Kidney (tissue), 14 donors: ENCODE measurements around the gene RALY. TPM values are rescaled to one million over a fixed set of nuclear protein-coding genes. Genes with fewer than 3 reads are reported as not detected.
A peak's percentile ranks its signal among the peaks of the same experiment; 100 is the strongest.

ENCODE experiments used
- DNase-seq, 5 donors: peaks; one replicate each; pipeline ENCODE4 v3.0.0-alpha.2; 2013 to 2020
- FAIRE-seq: peaks from 2 replicates; lab custom pipeline; 2012; peaks lifted over from hg19 to GRCh38; lab: Jason Lieb, UNC
- H3K27ac ChIP-seq, 2 donors: one replicate each; pipeline ENCODE4 v1.7.0; 2013; ENCODE audit warnings: low read depth in 2 of 2, low read length in 2 of 2, inconsistent platforms in 1 of 2
- H3K27me3 ChIP-seq: one replicate; pipeline ENCODE4 v1.7.1; 2013; ENCODE audit warnings: low read length, inconsistent platforms; ENCODE audit not compliant: control insufficient read depth, insufficient read depth
- H3K36me3 ChIP-seq, 3 donors: one replicate each; pipeline versions ENCODE4 v1.7.0 to v1.7.1; 2013; ENCODE audit warnings: low read length in 3 of 3, control low read depth in 1 of 3, inconsistent platforms in 1 of 3; ENCODE audit not compliant: insufficient read depth in 3 of 3, control insufficient read depth in 2 of 3
- H3K4me1 ChIP-seq, 3 donors: one replicate each; pipeline versions ENCODE4 v1.7.0 to v1.7.1; 2013; ENCODE audit warnings: low read length in 3 of 3, inconsistent platforms in 1 of 3, low read depth in 1 of 3; ENCODE audit not compliant: control insufficient read depth in 2 of 3, insufficient read depth in 2 of 3
- H3K4me3 ChIP-seq, 3 donors: one replicate each; pipeline versions ENCODE4 v1.7.0 to v1.8.1; 2013; ENCODE audit warnings: low read length in 3 of 3, control low read depth in 1 of 3, inconsistent platforms in 1 of 3
- H3K9ac ChIP-seq, 3 donors: one replicate each; pipeline versions ENCODE4 v1.7.0 to v1.7.1; 2013; ENCODE audit warnings: low read length in 3 of 3, control low read depth in 1 of 3, inconsistent platforms in 1 of 3
- H3K9me3 ChIP-seq, 3 donors: one replicate each; pipeline versions ENCODE4 v1.7.0 to v1.7.1; 2013; ENCODE audit warnings: low read length in 3 of 3, control low read depth in 1 of 3, inconsistent platforms in 1 of 3; ENCODE audit not compliant: control insufficient read depth in 2 of 3, insufficient read depth in 1 of 3
- intact Hi-C: fragments of 100-400 bp; cut with DNase I; formaldehyde crosslinking; loops from one replicate; pipeline ENCODE4 v1.11.1; 2022
- polyA plus RNA-seq: library from polyadenylated mRNA; stranded (reverse); fragments of 350-450 nt; fragmentation: Illumina TruSeq; extraction: RNeasy Lipid Tissue Mini Kit (QIAGEN cat#74804); gene quantifications from one replicate; pipeline ENCODE4 v1.2.3, GENCODE V29; 2014; ENCODE audit warnings: low read depth, low replicate concordance; ENCODE audit not compliant: insufficient read depth
- total RNA-seq: library from RNA; stranded (reverse); fragmentation: NEBNext Ultra II Directional; extraction: Animal tissue kit (Norgen Biotek cat#: 25700); gene quantifications from one replicate; pipeline ENCODE4 v1.2.1, GENCODE V29; 2021
- TF ChIP-seq, protein P1 (sequence below): IDR thresholded peaks from 3 replicates; pipeline ENCODE4 v1.5.1; 2012; ENCODE audit warnings: mild to moderate bottlenecking, moderate library complexity, borderline replicate concordance; ENCODE audit not compliant: insufficient read depth; ENCODE audit errors: extremely low read depth
- donor health status: control.
- donor health status: control.
- donor health status: control.
- donor health status: control.
- donor health status: control.
- donor health status: DM: yes; HTN: yes; CAD: no.
- donor health status: Normal renal cell carcinoma (clear cell type).

Gene RALY
- total and polyA plus RNA-seq, 2 donors from 2014 or later = 119 to 138 TPM

GRCh38 chr20:34089175-34089479 lies 95.4 kb downstream of the RALY start:
- TF ChIP-seq, protein P1, sequence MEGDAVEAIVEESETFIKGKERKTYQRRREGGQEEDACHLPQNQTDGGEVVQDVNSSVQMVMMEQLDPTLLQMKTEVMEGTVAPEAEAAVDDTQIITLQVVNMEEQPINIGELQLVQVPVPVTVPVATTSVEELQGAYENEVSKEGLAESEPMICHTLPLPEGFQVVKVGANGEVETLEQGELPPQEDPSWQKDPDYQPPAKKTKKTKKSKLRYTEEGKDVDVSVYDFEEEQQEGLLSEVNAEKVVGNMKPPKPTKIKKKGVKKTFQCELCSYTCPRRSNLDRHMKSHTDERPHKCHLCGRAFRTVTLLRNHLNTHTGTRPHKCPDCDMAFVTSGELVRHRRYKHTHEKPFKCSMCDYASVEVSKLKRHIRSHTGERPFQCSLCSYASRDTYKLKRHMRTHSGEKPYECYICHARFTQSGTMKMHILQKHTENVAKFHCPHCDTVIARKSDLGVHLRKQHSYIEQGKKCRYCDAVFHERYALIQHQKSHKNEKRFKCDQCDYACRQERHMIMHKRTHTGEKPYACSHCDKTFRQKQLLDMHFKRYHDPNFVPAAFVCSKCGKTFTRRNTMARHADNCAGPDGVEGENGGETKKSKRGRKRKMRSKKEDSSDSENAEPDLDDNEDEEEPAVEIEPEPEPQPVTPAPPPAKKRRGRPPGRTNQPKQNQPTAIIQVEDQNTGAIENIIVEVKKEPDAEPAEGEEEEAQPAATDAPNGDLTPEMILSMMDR = no peak
- Histone ChIP-seq H3K9me3 (no peaks in the 10 kb centered on the region), H3K27ac (no peak overlapping the region), H3K27me3 (no peaks in the 10 kb centered on the region), H3K4me1 (peaks cover 0 to 4% (median 0%) of the 10 kb centered on the region in 3 donors), H3K36me3 (peaks cover 5 to 48% (median 38%) of the 10 kb centered on the region in 3 donors), H3K9ac (no peak overlapping the region), H3K4me3 (no peak overlapping the region)
- DNase-seq = no peak
- FAIRE-seq = no peak
- intact Hi-C loops = no loop called here

DNA sequence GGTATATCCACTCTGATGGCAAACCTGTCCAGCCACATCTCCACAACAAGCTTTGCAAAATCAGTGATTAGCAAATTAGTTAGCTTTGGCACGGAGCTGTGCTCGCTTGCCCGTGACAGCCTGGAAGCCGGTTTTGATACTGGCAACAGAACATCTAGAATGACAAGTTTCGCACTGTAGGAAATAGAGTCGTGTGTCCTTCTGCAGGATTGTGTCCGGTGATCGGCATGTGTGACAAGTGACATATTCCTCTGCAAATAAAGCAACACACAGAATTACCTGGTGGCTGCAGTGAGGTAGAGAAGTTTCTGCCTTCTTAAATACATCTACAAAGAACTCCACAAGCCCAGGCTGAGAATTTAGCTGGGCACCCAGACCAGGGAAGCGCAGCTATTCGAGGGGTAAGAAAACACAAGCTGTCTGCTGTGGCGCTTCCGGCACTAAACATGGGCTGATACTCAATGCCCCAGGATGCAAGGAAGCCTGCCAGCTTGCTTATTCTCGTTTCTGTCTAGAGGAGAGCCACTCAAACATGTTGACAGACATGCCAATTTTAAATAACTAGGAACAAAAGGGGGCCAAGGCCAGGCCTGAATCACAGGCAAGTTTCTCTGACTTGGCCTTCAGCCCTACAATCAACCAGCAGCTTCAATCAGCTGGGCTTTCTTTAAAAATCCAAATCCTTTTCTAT lies 96.1 kb downstream of the RALY start:
- FAIRE-seq = no peak
- TF ChIP-seq, protein P1 = no peak
- no peak overlapping the region for H3K27ac ChIP-seq
- peak in 1 of 5 donors; percentile 14 for DNase-seq
- intact Hi-C loops = no loop called here
- H3K4me3 ChIP-seq = no peak overlapping the region
- peaks cover 5 to 50% (median 40%) of the 10 kb centered on the region in 3 donors for H3K36me3 ChIP-seq
- no peaks in the 10 kb centered on the region for H3K9me3 ChIP-seq
- H3K9ac ChIP-seq = no peak overlapping the region
- H3K27me3 ChIP-seq = no peaks in the 10 kb centered on the region
- peaks cover 0 to 4% (median 0%) of the 10 kb centered on the region in 3 donors for H3K4me1 ChIP-seq

DNA sequence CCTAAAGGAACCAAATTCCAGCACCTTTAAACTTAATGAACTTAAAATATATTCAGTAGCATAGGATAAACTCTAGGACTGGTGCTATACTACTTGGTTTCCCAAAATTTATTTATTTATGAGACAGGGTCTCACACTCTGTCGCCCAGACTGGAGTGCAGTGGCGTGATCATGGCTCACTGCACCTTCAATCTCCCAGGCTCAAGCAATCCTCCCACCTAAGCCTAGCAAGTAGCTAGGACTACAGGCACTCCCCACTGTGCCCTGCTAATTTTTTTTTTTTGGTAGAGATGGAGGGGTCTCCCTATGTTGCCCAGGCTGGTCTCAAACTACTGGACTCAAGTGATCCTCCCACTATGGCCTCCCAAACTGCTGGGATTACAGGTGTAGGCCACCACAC lies 96.9 kb downstream of the RALY start:
- no peaks in the 10 kb centered on the region for H3K27me3 ChIP-seq
- intact Hi-C loops = no loop called here
- H3K9me3 ChIP-seq = no peaks in the 10 kb centered on the region
- no peak overlapping the region for H3K4me3 ChIP-seq
- TF ChIP-seq, protein P1 = no peak
- no peak overlapping the region for H3K9ac ChIP-seq
- H3K4me1 ChIP-seq = peaks cover 0 to 4% (median 0%) of the 10 kb centered on the region in 3 donors
- peaks cover 5 to 52% (median 41%) of the 10 kb centered on the region in 3 donors for H3K36me3 ChIP-seq
- no peak overlapping the region for H3K27ac ChIP-seq
- DNase-seq (no peak), FAIRE-seq (no peak)
